GM18519 (cell line): ENCODE data around the gene SP3.

ENCODE experiments used
- ATAC-seq: cut with Tn5 transposase; IDR thresholded peaks from one replicate; pipeline ENCODE4 v1.9.1; 2021; ENCODE audit warnings: mild to moderate bottlenecking, moderate library complexity; ENCODE audit not compliant: unreplicated experiment, low FRiP score

SP3 gene

GRCh38 chr2:173948842-173949241 lies 16.3 kb downstream of the SP3 start:
- no peak for ATAC-seq

DNA sequence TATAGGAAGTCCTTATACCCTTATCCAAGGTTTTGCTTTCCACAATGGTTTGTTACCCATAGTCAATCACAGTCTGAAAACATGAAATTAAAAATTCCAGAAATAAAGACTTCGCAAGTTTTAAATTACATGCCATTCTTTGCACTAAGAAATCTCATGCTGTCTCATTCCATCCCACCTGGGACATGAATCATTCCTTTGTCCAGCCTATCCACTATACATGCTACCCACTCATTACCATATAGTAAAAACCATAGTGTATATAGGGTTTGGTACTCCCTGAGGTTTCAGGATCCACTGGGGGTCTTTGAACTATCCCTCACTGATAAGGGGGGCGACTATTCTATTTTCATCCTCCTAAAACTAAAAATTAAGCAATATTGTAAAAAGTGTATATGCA lies 17.0 kb downstream of the SP3 start:
- ATAC-seq = no peak

DNA sequence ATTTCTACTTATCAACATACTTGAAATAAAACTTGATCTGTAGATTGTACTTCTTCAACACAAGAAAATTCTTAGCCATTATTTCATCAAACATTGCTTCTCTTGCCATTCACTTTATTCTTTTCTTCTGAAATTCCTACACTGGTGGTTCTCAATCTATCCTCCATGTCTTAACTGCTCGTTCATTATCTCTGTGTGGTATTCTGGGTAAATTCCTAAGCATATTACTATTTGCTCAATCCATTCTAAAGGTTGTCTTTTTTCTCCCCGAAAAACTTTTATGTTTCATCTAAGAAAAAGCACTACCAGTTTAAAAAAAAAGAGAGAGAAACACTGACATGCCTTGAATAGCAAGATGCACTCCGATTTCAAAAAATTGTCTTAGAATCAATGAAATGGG lies 18.0 kb downstream of the SP3 start:
- no peak for ATAC-seq

GRCh38 chr2:173943738-173944137 lies 21.4 kb downstream of the SP3 start:
- no peak for ATAC-seq

GRCh38 chr2:173942861-173943523 lies 22.2 kb downstream of the SP3 start:
- no peak for ATAC-seq

DNA sequence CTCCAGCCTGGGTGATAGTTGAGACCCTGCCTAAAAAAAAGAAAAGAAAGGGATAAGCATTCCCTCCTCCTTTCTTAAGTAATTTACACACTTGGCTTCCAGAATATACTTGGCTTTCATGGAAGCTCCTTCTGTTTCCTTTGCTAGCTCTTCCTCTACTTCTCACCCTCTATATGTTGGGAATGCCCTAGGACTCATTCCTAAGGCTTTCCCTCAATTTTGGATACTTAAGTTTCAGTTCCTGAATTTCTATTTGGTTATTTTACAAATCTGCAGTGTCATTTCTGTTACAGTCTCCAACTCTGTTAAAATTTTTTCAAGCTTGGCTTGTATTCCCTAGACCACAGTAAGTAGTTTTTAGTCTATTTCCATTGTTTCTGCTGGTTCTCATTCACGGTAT lies 23.6 kb downstream of the SP3 start:
- ATAC-seq = no peak

GRCh38 chr2:173940208-173941020 lies 24.8 kb downstream of the SP3 start:
- no peak for ATAC-seq

DNA sequence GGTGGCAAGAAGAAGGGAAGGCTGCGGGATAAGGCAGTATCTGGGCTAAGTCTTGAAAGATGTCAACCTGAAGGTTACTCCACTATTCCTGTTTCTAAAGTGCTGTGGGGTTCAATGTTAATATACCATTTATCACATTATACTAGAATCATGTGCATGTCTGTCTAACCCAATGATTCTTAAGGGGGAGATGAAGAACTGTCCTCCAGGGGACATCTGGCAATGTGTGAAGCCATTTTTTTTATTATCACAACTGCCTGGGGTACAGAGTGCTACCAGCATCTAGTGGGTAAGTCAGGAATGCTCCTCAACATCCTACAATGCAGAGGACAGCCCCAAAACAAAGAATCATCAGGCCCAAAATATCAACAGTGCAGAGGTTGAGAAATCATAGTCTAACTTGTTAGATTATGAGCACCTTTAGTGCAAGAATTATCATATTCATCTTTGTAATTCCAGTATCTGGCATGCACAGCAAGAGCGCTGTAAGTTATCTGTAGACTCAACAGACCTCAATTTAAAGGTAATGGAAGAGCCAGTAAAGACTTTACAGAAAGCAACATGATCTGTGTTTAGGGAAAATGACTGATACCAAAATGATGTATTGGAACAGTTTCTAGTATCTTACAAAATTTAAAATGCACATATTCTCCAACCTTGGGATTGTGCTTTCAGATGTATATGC lies 26.3 kb downstream of the SP3 start:
- ATAC-seq = no peak

DNA sequence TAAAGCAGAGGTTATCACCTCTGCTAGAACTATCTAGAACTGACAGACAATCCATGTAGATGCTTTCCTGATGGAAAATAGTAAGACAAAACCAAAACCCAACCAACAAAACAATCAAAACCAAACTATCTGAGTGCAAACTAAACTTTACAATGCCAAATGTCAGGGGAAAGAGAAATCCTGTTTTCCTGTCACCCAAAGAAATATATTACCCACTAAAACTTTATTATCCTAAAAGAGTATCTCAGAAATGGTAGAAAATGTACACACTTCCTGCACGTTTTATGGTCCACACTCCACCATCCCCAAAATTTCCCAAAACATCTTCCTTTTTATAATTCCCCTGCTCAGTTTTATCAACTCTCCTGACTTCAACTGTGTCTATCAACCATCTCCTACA lies 29.9 kb downstream of the SP3 start:
- ATAC-seq = no peak

DNA sequence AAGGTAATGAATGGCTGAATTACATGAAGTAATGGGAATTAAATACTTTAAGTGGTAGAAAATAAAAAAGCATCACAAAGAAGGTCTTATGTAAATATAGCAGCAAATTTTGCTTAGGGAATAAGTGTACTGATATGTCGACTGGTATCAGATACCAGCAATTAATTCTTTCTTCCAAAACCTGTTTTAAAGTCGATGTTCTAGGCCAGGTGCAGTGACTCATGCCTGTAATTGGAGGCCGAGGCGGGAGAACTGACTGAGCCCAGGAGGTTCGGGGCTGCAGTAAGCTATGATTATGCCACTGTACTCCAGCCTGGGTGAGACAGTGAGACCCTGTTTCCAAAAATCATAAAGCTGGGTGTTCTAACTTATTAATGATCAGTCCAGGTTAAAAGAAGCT lies 30.3 kb downstream of the SP3 start:
- no peak for ATAC-seq

DNA sequence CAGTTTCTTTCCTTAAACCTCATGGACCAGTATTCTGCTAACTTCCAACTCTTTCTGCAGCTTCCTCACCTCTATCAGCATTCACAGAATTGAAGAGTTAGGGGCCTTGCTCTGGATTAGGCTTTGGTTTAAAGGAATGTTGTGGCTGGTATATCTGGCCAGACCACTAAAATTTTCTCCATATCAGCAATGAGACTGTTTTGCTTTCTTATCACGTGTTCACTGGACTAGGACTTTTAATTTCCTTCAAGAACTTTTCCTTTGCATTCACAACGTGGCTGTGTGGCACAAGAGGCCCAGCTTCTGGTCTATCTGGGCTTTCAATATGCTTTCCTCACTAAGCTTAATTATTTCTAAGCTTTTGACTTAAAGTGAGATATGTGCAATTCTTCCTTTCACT lies 33.4 kb downstream of the SP3 start:
- no peak for ATAC-seq

DNA sequence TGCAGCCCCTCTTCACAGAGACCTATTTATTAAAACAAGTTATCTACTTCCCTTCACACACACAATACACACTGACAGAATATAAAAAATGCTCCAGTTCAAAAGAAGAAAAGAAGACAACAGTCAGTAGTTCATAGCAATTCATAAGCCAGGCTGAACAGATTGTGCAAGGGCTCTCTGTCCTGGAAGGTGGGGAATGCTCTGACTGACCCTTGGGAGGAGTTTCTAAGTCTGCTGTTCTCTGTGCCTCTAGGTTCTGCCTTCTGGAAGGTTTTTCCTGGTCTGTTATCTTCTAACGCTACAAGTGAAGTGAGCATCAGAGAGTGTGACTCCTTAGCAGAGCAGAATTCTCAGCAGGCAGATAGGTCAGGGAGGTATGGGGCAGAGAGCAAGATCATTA lies 35.7 kb downstream of the SP3 start:
- no peak for ATAC-seq

DNA sequence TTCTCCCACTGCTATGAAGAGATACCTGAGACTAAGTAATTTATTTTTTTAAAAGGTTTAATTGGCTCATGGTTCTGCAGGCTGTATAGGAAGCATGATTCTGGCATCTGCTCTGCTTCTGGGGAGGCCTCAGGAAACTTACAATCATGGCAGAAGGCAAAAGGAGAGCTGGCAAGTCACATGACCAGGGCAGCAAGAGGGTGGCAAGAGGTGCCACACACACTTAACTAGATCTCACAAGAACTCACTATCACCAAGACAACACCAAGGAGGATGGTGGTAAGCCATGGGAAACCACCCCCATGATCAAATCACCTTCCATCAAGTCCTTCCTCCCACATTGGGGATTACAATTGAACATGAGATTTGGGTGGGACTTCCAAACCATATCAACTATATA lies 38.3 kb downstream of the SP3 start:
- no peak for ATAC-seq

GRCh38 chr2:173924285-173924684 lies 40.9 kb downstream of the SP3 start:
- no peak for ATAC-seq

GRCh38 chr2:173922760-173923159 lies 42.4 kb downstream of the SP3 start:
- no peak for ATAC-seq

DNA sequence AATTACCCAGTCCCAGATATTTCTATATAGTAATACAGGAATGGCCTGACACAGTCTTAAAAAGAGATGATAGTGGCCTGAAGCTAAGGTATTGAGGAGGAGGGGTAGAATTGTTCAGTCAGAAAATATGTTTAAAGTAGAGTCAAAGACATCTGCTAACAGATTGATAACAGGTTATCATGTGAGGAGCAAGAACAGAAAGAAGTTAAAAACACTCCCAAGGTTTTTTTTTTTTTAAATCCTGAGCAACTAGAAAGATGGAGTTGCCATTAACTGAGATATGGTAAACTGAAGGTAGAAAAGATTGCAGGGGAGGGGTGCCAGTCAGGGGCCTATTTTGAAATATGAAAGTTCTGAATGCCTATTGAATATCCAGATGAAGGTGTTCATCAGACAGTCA lies 43.1 kb downstream of the SP3 start:
- ATAC-seq = no peak

DNA sequence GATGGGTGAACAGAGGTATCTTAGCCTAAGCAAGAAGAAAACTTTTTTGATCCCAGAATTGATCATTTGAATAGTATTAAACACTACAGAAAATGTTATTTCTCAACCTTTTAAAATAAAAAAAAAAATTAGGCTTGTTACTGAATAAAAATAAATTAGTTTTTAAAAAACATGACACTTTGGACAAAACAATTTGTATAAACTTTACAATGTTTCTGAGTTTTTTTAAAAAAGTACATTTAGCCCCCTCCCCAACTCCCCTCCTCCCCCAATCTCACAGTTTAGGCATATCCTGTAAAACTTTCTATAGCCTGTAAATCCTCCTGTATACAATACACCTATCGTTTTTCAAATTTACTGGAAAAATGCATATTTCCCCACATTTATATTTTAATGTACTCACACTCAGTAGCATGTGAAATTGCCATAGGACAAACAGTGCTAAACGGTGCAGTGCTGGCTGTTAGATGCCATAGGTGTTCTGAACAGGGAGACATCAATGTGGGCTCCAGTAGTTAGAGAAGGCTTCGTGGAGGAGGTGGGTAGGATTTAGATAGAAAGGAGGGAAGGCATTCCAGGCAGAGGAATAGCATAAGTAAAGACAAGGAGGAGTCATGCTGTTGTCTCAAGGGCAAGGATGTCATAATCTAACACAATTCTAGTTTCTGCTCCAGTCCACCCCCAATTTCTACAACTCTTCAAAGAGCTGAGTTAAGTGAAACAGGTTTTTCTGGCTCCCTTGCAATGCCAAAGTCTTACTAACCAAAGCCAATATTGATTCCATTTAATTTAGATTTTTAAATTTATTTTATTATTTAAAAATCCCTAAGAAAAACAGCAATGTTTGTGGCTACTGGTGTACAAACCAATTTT lies 50.9 kb downstream of the SP3 start:
- ATAC-seq = no peak

DNA sequence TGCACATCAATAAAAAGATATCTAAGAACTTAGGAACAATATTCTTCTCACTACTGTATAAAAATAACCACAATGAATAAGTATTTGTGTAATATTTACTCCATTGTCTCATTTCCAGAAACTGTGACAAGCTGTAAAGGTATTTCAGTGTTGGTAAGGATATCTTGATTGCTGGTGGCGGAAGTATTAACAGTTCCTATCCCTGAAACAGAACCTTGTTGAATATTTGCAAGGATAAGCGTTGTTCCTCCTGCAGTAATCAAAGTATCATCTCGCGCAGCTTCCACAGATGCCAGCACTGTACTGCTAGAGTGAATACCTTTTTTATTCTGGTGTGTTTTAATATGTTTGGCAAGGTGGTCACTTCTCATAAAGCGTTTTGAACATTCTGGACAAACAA lies 55.3 kb downstream of the SP3 start:
- ATAC-seq = no peak

DNA sequence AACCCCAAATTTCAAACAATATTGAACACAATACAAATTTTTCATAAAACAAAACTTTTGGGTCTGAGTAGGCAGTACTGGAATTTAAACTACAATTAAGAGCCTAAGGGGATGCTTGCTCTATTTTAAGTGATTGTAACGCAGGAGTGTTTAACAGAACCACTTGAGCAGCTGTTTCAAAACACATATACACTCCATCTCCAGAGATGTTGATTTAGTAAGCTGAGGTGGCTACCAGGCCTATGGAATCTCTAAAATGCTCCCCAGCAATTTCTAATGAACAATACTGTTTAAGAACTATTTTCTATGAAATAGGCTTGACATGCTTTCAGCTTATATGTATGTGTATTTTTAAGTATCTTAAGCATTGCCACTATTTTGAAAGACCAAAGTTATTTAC lies 58.5 kb downstream of the SP3 start:
- no peak for ATAC-seq

GRCh38 chr2:173903601-173904394 lies 61.4 kb downstream of the SP3 start:
- no peak for ATAC-seq
